Fibroblast of the aortic adventitia (primary cell): ENCODE measurements around the gene MCC. TPM values are rescaled to one million over a fixed set of nuclear protein-coding genes. Genes with fewer than 3 reads are reported as not detected.

Source experiments
- DNase-seq: peaks from one replicate; pipeline ENCODE4 v3.0.0-alpha.2; 2010; ENCODE audit warnings: low read depth
- H3K4me3 ChIP-seq: 2 replicates; pipeline ENCODE4 v1.5.1; 2011; ENCODE audit warnings: low read depth, mild to moderate bottlenecking, control low read depth, low read length, moderate library complexity
- CTCF ChIP-seq: IDR thresholded peaks from 2 replicates; pipeline ENCODE4 v1.5.1; 2011; ENCODE audit warnings: mild to moderate bottlenecking, low read length, control low read depth, inconsistent platforms; ENCODE audit not compliant: insufficient read depth
- total RNA-seq: library from RNA; depleted of rRNA; stranded (reverse); fragments of >200 nt; gene quantifications from 2 replicates; pipeline ENCODE4 v1.2.3, GENCODE V29; 2012; ENCODE audit warnings: low replicate concordance

MCC gene
- total RNA-seq, 1 donor = 62.4 TPM

GRCh38 chr5:113262674-113263073 lies 225.6 kb downstream of the MCC start:
- DNase-seq = no peak
- no peak for TF ChIP-seq CTCF
- H3K4me3 ChIP-seq = no peak overlapping the region

DNA sequence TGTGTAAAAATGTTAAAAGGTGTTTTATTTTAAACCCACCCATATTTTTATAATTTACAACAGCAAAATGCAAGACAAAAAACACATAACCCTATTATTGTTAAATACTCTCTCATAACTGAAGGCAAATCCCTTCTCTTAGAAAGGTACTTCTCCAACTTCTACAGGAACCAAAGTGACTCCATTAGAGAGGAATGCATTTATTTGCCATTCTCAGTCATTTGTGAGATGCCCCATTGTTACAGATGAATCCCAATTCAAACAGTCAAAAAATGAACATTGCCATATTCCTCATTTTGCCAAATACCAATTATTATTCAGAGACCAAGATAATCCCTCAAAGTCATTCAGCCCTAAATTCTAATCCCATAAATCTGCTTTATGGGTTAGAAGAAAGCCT lies 229.2 kb downstream of the MCC start:
- no peak for TF ChIP-seq CTCF
- no peak overlapping the region for H3K4me3 ChIP-seq
- DNase-seq = peak; percentile 38

GRCh38 chr5:113257545-113257944 lies 230.7 kb downstream of the MCC start:
- no peak for TF ChIP-seq CTCF
- no peak overlapping the region for H3K4me3 ChIP-seq
- DNase-seq = no peak

DNA sequence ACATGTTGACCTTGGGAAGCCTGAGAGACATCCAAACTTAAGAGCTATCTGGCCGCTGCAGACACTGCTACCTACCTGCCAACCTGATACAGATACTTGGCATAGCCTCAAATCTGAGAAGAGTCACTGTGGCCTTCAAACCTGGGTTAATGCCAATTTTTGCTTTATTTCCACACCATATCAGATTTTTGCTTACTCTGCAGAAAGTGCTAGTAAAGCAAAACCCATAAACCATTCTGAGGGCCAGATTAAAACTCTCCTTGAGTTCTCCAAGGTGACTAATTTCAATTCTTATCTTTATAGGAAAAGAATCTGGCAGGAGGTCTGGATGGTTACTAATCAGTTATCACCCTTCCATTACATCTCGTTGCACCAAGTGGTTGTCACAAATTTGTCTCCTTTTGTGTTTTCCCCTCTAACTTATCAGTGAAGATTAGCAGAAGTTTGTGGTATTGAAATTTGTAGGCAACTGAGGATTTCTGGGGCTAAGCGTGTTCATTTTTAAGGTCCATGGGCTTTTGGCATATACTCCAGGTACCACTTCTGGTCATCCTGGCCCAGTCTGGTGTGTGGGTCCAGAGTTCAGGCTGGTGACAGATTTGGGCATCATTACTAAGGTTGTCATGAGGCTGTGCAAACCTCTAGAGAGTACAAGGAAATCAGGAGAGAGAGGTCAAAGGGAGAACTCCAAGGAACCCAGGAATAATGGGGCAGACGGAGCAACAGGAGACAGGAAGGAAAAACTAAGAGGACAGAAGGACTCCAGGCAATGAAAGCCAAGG lies 231.4 kb downstream of the MCC start:
- DNase-seq = peak; percentile 68
- no peak overlapping the region for H3K4me3 ChIP-seq
- TF ChIP-seq CTCF = no peak

DNA sequence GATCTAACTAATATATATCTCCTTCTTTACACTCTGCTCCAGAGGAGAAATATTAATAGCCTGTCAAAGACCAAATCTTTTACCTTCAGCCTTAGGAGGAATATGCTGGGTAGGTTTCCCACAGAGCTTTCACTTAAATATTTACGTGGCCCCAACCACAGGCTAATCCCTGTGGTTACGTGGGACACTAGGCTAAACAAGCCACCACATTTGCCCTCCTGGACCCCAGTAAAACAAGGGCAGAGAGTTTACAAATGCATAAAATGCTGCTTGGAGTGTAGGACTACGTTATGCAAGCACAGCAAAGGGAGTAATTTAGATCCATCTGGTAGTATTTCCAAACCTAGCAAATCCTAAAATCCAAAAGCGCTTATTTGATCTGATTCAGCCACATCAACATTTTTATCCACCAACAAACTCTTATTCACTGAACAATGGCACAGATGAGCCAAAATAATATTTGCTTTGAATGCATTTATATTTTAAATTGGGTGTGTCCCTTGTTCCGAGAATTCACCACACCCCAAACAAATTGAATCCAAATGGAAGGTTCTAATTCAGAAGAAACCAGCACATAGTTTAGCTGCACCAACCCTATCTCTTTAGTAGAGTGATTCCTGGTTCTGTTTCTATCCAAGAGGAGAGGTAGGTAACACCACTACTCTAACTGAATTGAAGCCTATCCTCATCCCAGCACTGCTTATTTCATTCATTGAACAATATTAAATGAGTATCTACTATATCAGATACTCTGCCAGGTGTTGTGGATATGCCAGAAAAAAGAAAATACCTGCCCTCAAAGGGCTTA lies 232.5 kb downstream of the MCC start:
- no peak overlapping the region for H3K4me3 ChIP-seq
- peak; percentile 49 for DNase-seq

DNA sequence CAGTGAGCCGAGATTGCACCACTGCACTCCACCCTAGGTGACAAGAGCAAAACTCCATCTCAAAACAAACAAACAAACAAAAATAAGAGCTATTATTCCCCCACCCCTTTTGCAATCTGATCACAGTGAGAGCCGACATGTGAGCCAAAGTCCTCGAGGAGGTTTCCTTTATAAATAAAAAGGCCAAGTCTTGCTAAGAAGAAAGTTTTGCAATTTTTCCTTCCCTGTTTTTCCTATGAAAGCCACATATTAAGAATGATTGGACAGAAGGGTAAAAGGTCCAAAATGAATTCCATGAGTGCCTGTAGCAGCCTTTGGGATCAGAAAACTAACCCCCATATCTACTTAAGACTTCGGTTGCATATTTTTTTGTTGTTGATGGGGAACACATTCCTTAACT lies 233.1 kb downstream of the MCC start:
- H3K4me3 ChIP-seq = no peak overlapping the region
- TF ChIP-seq CTCF = no peak
- peak; percentile 62 for DNase-seq

More for the DNA sequence above, 232.5 kb downstream of the MCC start:
- no peak for TF ChIP-seq CTCF
